Liver (tissue), 3 donors: ENCODE data around the gene ANKRD65.

Source experiments
- ATF3 ChIP-seq: IDR thresholded peaks from 2 replicates; pipeline ENCODE4 v1.6.1; 2016; ENCODE audit warnings: antibody characterized with exemption
- CTCF ChIP-seq: fragments of 150-350 bp; IDR thresholded peaks from 2 replicates; pipeline ENCODE4 v1.5.1; 2017; ENCODE audit warnings: improper control_type of control experiment, low read depth, low read length; ENCODE audit not compliant: missing input control
- EGR1 ChIP-seq, 2 donors: IDR thresholded peaks; 2 replicates each; pipeline ENCODE4 v1.6.1; 2016 to 2018; ENCODE audit warnings: antibody characterized with exemption in 2 of 2, low read depth in 2 of 2
- RAD21 ChIP-seq, 2 donors: IDR thresholded peaks; 2 replicates each; pipeline ENCODE4 v1.6.1; 2016; ENCODE audit warnings: antibody characterized with exemption in 2 of 2, mild to moderate bottlenecking in 2 of 2
- RXRA ChIP-seq, 2 donors: IDR thresholded peaks; 2 replicates each; pipeline ENCODE4 v1.6.1; 2017 to 2018; ENCODE audit warnings: antibody characterized with exemption in 2 of 2, mild to moderate bottlenecking in 1 of 2
- SP1 ChIP-seq: IDR thresholded peaks from 2 replicates; pipeline ENCODE4 v1.6.1; 2018; ENCODE audit warnings: antibody characterized with exemption, mild to moderate bottlenecking
- YY1 ChIP-seq: IDR thresholded peaks from 2 replicates; pipeline ENCODE4 v1.6.1; 2016; ENCODE audit warnings: antibody characterized with exemption, mild to moderate bottlenecking
- donor health status: healthy.
- donor health status: healthy.

DNA sequence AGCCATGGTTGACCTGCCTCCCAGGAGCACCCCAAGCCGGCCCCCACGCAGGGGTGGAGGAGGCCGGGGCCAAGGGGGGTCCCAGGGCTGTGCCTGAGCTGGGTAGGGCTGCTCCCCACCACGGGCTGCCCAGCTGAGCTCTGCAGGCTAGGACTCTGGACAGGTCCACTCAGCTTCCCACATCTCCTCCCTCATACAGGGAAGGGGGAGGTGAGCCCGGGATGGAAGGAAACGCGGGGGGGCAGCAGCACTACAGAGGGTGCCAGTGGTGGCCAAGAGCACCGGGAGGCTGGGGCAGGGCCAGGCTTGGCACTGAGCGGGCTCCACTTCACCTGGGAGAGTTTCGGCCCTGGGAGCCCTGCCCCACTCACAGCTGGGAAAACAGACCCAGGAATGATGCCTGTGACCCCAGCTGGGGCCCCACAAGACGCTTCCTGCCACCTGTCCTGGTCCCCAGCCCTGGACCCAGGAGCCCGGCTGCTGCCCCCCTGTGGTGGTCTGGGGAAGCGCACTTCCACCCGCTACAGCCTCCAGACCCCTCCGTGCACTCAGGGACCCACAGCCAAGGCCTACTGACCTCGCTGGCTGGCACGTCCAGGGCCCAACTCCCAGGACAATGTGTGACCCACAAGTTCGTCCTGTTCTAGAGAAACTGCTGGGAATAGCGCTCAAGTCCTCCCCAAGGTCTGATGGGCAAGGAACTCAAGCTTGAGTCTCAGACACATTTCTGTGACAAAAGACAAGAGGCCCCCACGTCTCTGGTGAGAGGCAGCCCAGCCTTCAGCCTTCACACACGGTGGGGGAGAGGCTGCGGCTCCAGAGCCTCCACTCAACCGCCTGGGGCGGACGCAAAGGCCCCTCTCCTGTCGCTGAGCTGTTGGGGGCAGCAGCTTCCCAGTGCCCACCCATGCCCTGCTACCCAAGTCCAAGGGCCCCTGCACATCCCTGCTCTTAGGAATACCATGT, 49.0 kb downstream of the ANKRD65 start:
- TF ChIP-seq CTCF (peak; percentile 80), ATF3 (no peak), RXRA (IDR thresholded peaks at IDR 0.05) (no peak), RAD21 (IDR thresholded peaks at IDR 0.05) (peak; percentile 63 to 78), SP1 (no peak), YY1 (no peak), EGR1 (IDR thresholded peaks at IDR 0.05; ENCODE audit: low read depth in 2 of 2) (no peak)
